Motor neuron (in vitro differentiated cells): Measurements from ENCODE around the gene GTPBP10. TPM values are rescaled to one million over a fixed set of nuclear protein-coding genes. Genes with fewer than 3 reads are reported as not detected.

ENCODE experiments used
- ATAC-seq, 8 experiments: fragments of 200-7000 bp; cut with Tn5 transposase; replicated peaks in 6 of 8; 2 replicates each; pipeline ENCODE4 v1.8.0; 2021; ENCODE audit warnings: mild to moderate bottlenecking in 8 of 8, moderate library complexity in 8 of 8
- H3K27ac ChIP-seq, 2 donors: fragments of 250-450 bp; sonication (Bioruptor Pico); 2 replicates each; pipeline ENCODE4 v1.9.0; 2021; ENCODE audit warnings: antibody characterized with exemption in 2 of 2, mild to moderate bottlenecking in 2 of 2, moderate library complexity in 1 of 2
- H3K4me1 ChIP-seq, 2 donors: fragments of 250-450 bp; sonication (Bioruptor Pico); replicated peaks in 1 of 2; 2 replicates each; pipeline ENCODE4 v1.6.1; 2021; ENCODE audit warnings: antibody characterized with exemption in 2 of 2, mild to moderate bottlenecking in 2 of 2, moderate library complexity in 1 of 2
- H3K4me3 ChIP-seq, 5 donors: fragments of 250-450 bp; sonication (Bioruptor Pico); 2 replicates each; pipeline ENCODE4 v1.9.0; 2021; ENCODE audit warnings: antibody characterized with exemption in 5 of 5, mild to moderate bottlenecking in 5 of 5, moderate library complexity in 4 of 5
- WGBS, 10 experiments: fragments of 450-650 bp; shearing (Covaris generic); methylation state at CpG; one replicate each; pipeline ENCODE4 v1.0.0; 2022; 5-methylcytosine and 5-hydroxymethylcytosine counted together
- in situ Hi-C, 9 experiments: fragments of 400-800 bp; cut with MboI; loops; one replicate each; pipeline ENCODE4 v1.15.0; 2021; ENCODE audit warnings: low sequenced_read_pairs in 9 of 9, low pct_unique_long_range_greater_than_20kb in 2 of 9; ENCODE audit not compliant: unreplicated experiment in 9 of 9
- total RNA-seq, 8 experiments: library from RNA; unstranded; fragments of 300-600 nt; gene quantifications; 2 replicates each; pipeline versions ENCODE4 v1.2.3 to v1.2.4, GENCODE V29; 2022

The GTPBP10 gene
- 10 to 100 TPM; 10.7 to 24.8 (median 18.3) TPM for total RNA-seq

- WGBS, 10 experiments, result 0 to 2% (median 0%) methylated on average over 1 to 28 of the region's 37 CpGs; no CpG with 5 or more reads in 1 of the 10 experiments
- Histone ChIP-seq H3K4me1 (peaks cover 5 to 11% of the 10 kb centered on the region in 2 donors), H3K27ac (peak within 1 kb of the TSS; percentile 74 to 85), H3K4me3 (peak within 1 kb of the TSS; percentile 60 to 92 (median 75))
- ATAC-seq, result peak; percentile 87 to 99 (median 98)
- in situ Hi-C loops, result no loop called here
Measured at GRCh38 chr7:90346336-90347125, at the start of gene GTPBP10. Gene GTPBP10 (plus strand): TSS chr7:90346716. CDS start chr7:90346742, 26 bp downstream.

- peak in 7 of 8 experiments; percentile 61 to 99 (median 64) for ATAC-seq
- no peaks in the 10 kb centered on the region for H3K4me1 ChIP-seq
- no peak overlapping the region for H3K4me3 ChIP-seq
- WGBS, 10 experiments, result 25 to 64% (median 55%) methylated on average over 2 to 5 of the region's 5 CpGs
- H3K27ac ChIP-seq, result no peak overlapping the region
- in situ Hi-C loops, result no loop called here
Measured at GRCh38 chr7:90298145-90299038, 48.1 kb upstream of the GTPBP10 start.

- no peaks in the 10 kb centered on the region for H3K4me1 ChIP-seq
- H3K27ac ChIP-seq, result no peak overlapping the region
- ATAC-seq, result no peak
- no peak overlapping the region for H3K4me3 ChIP-seq
- in situ Hi-C loops, result no loop called here
- 75 to 100% (median 95%) methylated on average over 1 of the region's 1 CpG; no CpG with 5 or more reads in 2 of the 10 experiments for WGBS, 10 experiments
Measured at GRCh38 chr7:90303241-90303640, 43.3 kb upstream of the GTPBP10 start.

- Histone ChIP-seq H3K27ac (no peak overlapping the region), H3K4me1 (no peaks in the 10 kb centered on the region), H3K4me3 (no peak overlapping the region)
- ATAC-seq, result no peak
- in situ Hi-C loops, result no loop called here
- 55 to 100% (median 75%) methylated on average over 1 to 5 of the region's 5 CpGs for WGBS, 10 experiments
Measured at GRCh38 chr7:90309872-90310271, 36.6 kb upstream of the GTPBP10 start.

- in situ Hi-C loops, result no loop called here
- Histone ChIP-seq H3K27ac (no peak overlapping the region), H3K4me3 (no peak overlapping the region), H3K4me1 (no peaks in the 10 kb centered on the region)
- no peak for ATAC-seq
Measured at GRCh38 chr7:90311175-90311574, 35.3 kb upstream of the GTPBP10 start.

GRCh38 chr7:90312745-90313144 is 33.8 kb upstream of the GTPBP10 start:
- WGBS, 10 experiments, result 74 to 100% methylated on average over 2 of the region's 2 CpGs; no CpG with 5 or more reads in 8 of the 10 experiments
- Histone ChIP-seq H3K27ac (no peak overlapping the region), H3K4me1 (no peaks in the 10 kb centered on the region), H3K4me3 (no peak overlapping the region)
- in situ Hi-C loops, result no loop called here
- peak in 1 of 8 experiments; percentile 36 for ATAC-seq

- in situ Hi-C loops, result no loop called here
- H3K4me3 ChIP-seq, result no peak overlapping the region
- no peaks in the 10 kb centered on the region for H3K4me1 ChIP-seq
- 44 to 100% (median 65%) methylated on average over 1 to 4 of the region's 4 CpGs; no CpG with 5 or more reads in 2 of the 10 experiments for whole genome bisulfite sequencing, 10 experiments
- no peak overlapping the region for H3K27ac ChIP-seq
- no peak for ATAC-seq
Measured at GRCh38 chr7:90313907-90314306, 32.6 kb upstream of the GTPBP10 start.

- in situ Hi-C loops, result no loop called here
- H3K4me1 ChIP-seq, result no peaks in the 10 kb centered on the region
- ATAC-seq, result no peak
- H3K4me3 ChIP-seq, result no peak overlapping the region
- no peak overlapping the region for H3K27ac ChIP-seq
- WGBS, 10 experiments, result 72 to 100% (median 91%) methylated on average over 2 to 7 of the region's 7 CpGs
Measured at GRCh38 chr7:90320014-90320413, 26.5 kb upstream of the GTPBP10 start.

GRCh38 chr7:90320418-90320800 is 26.1 kb upstream of the GTPBP10 start:
- in situ Hi-C loops, result no loop called here
- ATAC-seq, result no peak

GRCh38 chr7:90320801-90321494 is 25.6 kb upstream of the GTPBP10 start, which contains the start of gene FAM237B:
Gene FAM237B (minus strand): TSS chr7:90321304. CDS start chr7:90319748, 1,556 bp downstream.
- peak within 1 kb of the TSS; percentile 23 to 30 (median 27) for H3K4me3 ChIP-seq
- ATAC-seq, result peak; percentile 45 to 93 (median 64)
- H3K4me1 ChIP-seq, result no peaks in the 10 kb centered on the region
- in situ Hi-C loops, result no loop called here
- 0 to 40% (median 16%) methylated on average over 1 to 20 of the region's 62 CpGs; no CpG with 5 or more reads in 1 of the 10 experiments for WGBS, 10 experiments
- no peak within 1 kb of the TSS for H3K27ac ChIP-seq

More at GRCh38 chr7:90320418-90320800, 26.1 kb upstream of the GTPBP10 start:
- 11 to 58% (median 33%) methylated on average over 1 to 7 of the region's 7 CpGs; no CpG with 5 or more reads in 1 of the 10 experiments for WGBS, 10 experiments
- Histone ChIP-seq H3K4me1 (no peaks in the 10 kb centered on the region), H3K4me3 (peak overlapping the region in 1 of 5 donors; percentile 27), H3K27ac (no peak overlapping the region)

- Histone ChIP-seq H3K4me1 (no peaks in the 10 kb centered on the region), H3K4me3 (no peak overlapping the region), H3K27ac (no peak overlapping the region)
- in situ Hi-C loops, result no loop called here
- no peak for ATAC-seq
Measured at GRCh38 chr7:90322837-90323236, 23.7 kb upstream of the GTPBP10 start.

GRCh38 chr7:90326500-90326899 is 20.0 kb upstream of the GTPBP10 start:
- WGBS, 10 experiments, result no CpG with 5 or more reads among the region's 1 CpG
- Histone ChIP-seq H3K4me1 (no peaks in the 10 kb centered on the region), H3K27ac (no peak overlapping the region), H3K4me3 (no peak overlapping the region)
- in situ Hi-C loops, result no loop called here
- ATAC-seq, result peak in 2 of 8 experiments; percentile 34 to 40
